Loucy (cell line): Measurements from ENCODE around the gene SNAPC2.
"Not testable (repeated sequence)": the region's sequence is repeated elsewhere in the genome, so short reads cannot be mapped to it uniquely, and the experiment has no call there.

Experiments
- H2AFZ ChIP-seq: fragments of 200-600 bp; sonication (generic); 2 replicates; pipeline ENCODE4 v1.6.0; 2016; ENCODE audit warnings: antibody characterized with exemption, mild to moderate bottlenecking, low read length, moderate library complexity
- H3F3A ChIP-seq: fragments of 200-600 bp; 2 replicates; pipeline ENCODE4 v1.6.0; 2016; ENCODE audit warnings: antibody characterized with exemption, low read depth, mild to moderate bottlenecking
- H3K27me3 ChIP-seq: fragments of 200-600 bp; sonication (generic); 2 replicates; pipeline ENCODE4 v1.6.1; 2014; ENCODE audit warnings: low read length, mild to moderate bottlenecking; ENCODE audit not compliant: insufficient read depth, poor library complexity, severe bottlenecking
- H3K36me3 ChIP-seq: fragments of 200-600 bp; sonication (generic); 2 replicates; pipeline ENCODE4 v1.6.1; 2016; ENCODE audit warnings: low read length; ENCODE audit not compliant: insufficient read depth
- H3K4me1 ChIP-seq: fragments of 200-600 bp; sonication (generic); 2 replicates; pipeline ENCODE4 v1.5.1; 2014; ENCODE audit warnings: low read length, mild to moderate bottlenecking; ENCODE audit not compliant: insufficient read depth, poor library complexity, severe bottlenecking
- H3K4me2 ChIP-seq: fragments of 200-600 bp; sonication (generic); 2 replicates; pipeline ENCODE4 v1.6.0; 2014; ENCODE audit warnings: antibody characterized with exemption, low read length, low read depth, mild to moderate bottlenecking; ENCODE audit not compliant: poor library complexity, severe bottlenecking
- H3K4me3 ChIP-seq: fragments of 200-600 bp; sonication (generic); 2 replicates; pipeline ENCODE4 v1.5.1; 2014; ENCODE audit warnings: low read length, mild to moderate bottlenecking, mixed read lengths; ENCODE audit not compliant: poor library complexity, severe bottlenecking
- H3K79me2 ChIP-seq: fragments of 200-600 bp; sonication (generic); 2 replicates; pipeline ENCODE4 v1.6.1; 2014; ENCODE audit warnings: low read length; ENCODE audit not compliant: insufficient read depth
- H3K9ac ChIP-seq: fragments of 200-600 bp; sonication (generic); 2 replicates; pipeline ENCODE4 v1.6.0; 2014; ENCODE audit warnings: mild to moderate bottlenecking, low read depth, low read length, moderate library complexity; ENCODE audit not compliant: poor library complexity, severe bottlenecking
- H3K9me2 ChIP-seq: fragments of 200-600 bp; sonication (generic); replicated peaks from 2 replicates; pipeline ENCODE4 v1.6.1; 2016; ENCODE audit warnings: low read depth, low read length, mixed read lengths
- H3K9me3 ChIP-seq: fragments of 200-600 bp; sonication (generic); 2 replicates; pipeline ENCODE4 v1.6.1; 2014; ENCODE audit warnings: mild to moderate bottlenecking, antibody characterized with exemption, low read length, low read depth; ENCODE audit not compliant: insufficient read depth
- H4K20me1 ChIP-seq: fragments of 200-600 bp; sonication (generic); 2 replicates; pipeline ENCODE4 v1.6.0; 2014; ENCODE audit warnings: antibody characterized with exemption, low read length, mild to moderate bottlenecking; ENCODE audit not compliant: insufficient read depth, poor library complexity, severe bottlenecking
- EZH2phosphoT487 ChIP-seq: fragments of 200-600 bp; IDR thresholded peaks from 2 replicates; pipeline ENCODE4 v1.6.1; 2018; ENCODE audit warnings: antibody characterized with exemption, mild to moderate bottlenecking, moderate library complexity, borderline replicate concordance
- TF ChIP-seq, protein P1 (sequence below): fragments of 200-600 bp; sonication (generic); conservative IDR thresholded peaks from 2 replicates; pipeline ENCODE4 v1.5.1; 2014; ENCODE audit warnings: mild to moderate bottlenecking, antibody characterized with exemption, low read length

SNAPC2 gene

GRCh38 chr19:7916103-7916954 is 3.8 kb upstream of the SNAPC2 start:
- H3K27me3 ChIP-seq: no peaks in the 10 kb centered on the region
- no peaks in the 10 kb centered on the region for H3K9me2 ChIP-seq
- peaks cover 14% of the 10 kb centered on the region; the same call in 1 of the 2 replicates for H3K36me3 ChIP-seq
- H3K79me2 ChIP-seq: no peaks in the 10 kb centered on the region
- H4K20me1 ChIP-seq: peaks cover 4% of the 10 kb centered on the region
- H3K4me2 ChIP-seq: no peak overlapping the region
- H3K4me1 ChIP-seq: peaks cover 9% of the 10 kb centered on the region
- no peaks in the 10 kb centered on the region for H3F3A ChIP-seq
- no peak overlapping the region for H3K4me3 ChIP-seq
- H2AFZ ChIP-seq: no peak overlapping the region
- H3K9ac ChIP-seq: no peak overlapping the region
- no peaks in the 10 kb centered on the region for H3K9me3 ChIP-seq
- TF ChIP-seq, protein P1, sequence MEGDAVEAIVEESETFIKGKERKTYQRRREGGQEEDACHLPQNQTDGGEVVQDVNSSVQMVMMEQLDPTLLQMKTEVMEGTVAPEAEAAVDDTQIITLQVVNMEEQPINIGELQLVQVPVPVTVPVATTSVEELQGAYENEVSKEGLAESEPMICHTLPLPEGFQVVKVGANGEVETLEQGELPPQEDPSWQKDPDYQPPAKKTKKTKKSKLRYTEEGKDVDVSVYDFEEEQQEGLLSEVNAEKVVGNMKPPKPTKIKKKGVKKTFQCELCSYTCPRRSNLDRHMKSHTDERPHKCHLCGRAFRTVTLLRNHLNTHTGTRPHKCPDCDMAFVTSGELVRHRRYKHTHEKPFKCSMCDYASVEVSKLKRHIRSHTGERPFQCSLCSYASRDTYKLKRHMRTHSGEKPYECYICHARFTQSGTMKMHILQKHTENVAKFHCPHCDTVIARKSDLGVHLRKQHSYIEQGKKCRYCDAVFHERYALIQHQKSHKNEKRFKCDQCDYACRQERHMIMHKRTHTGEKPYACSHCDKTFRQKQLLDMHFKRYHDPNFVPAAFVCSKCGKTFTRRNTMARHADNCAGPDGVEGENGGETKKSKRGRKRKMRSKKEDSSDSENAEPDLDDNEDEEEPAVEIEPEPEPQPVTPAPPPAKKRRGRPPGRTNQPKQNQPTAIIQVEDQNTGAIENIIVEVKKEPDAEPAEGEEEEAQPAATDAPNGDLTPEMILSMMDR: no peak
- no peak for TF ChIP-seq EZH2phosphoT487

DNA sequence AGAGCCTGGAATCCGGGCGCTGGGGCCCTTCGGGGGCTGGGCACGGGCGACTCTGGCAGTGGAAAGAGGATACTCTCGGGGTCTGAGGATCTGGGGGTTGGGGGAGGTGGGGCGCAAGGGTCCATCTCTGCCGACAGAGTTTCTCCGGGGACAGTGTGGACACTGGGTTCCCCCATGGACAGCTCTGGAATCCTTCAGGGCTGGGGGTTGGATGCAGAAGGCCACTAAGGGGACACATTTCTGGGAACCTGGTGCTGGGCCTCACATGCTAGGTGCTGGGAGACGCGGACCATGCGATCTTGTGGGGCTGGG is 3.2 kb upstream of the SNAPC2 start:
- H3K79me2 ChIP-seq: no peaks in the 10 kb centered on the region
- no peak overlapping the region for H3K4me2 ChIP-seq
- H3K9me2 ChIP-seq: no peaks in the 10 kb centered on the region
- no peaks in the 10 kb centered on the region for H3K27me3 ChIP-seq
- H3K9me3 ChIP-seq: no peaks in the 10 kb centered on the region
- H3K36me3 ChIP-seq: peaks cover 8% of the 10 kb centered on the region; the same call in 1 of the 2 replicates
- peaks cover 12% of the 10 kb centered on the region for H3K4me1 ChIP-seq
- H2AFZ ChIP-seq: no peak overlapping the region
- H3K9ac ChIP-seq: no peak overlapping the region
- H4K20me1 ChIP-seq: peaks cover 6% of the 10 kb centered on the region
- no peak overlapping the region for H3K4me3 ChIP-seq
- H3F3A ChIP-seq: no peaks in the 10 kb centered on the region
- TF ChIP-seq, protein P1: no peak
- TF ChIP-seq EZH2phosphoT487: no peak

DNA sequence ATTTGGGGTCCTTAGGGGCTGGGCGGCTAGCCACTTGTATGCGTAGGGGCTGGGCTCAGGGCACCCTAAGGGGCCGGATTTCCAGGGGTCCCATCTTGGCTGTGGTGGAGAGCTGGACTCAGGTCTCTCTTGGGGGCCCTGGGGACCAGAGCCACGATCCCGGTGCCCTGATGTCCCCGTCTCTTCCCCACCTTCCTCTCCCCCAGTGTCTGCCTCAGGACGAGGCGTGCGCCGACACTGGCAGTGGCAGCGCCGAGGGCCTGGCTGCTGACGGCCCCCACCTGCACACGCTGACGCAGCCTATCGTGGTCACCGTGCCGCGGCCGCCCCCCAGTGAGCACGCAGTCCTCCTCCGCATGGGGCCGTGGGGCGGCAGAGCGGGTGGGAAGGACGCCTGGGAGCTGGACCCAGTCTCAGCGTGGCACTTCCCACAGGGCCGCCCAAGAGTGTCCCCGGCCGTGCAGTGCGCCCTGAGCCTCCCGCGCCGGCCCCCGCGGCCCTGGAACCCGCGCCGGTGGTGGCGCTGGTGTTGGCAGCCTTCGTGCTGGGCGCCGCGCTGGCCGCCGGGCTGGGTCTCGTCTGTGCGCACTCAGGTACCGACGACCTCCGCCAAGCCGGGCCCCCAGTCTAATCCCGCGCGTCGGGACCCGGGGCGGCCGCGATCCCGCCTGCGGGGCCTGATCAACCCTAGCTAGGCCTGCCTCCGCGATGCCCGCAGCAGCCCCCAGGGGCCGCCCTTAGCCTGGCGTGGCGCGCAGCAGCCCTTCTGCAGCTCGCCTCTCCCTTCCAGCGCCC is 2.7 kb upstream of the SNAPC2 start:
- no peaks in the 10 kb centered on the region for H3K9me3 ChIP-seq
- H3K79me2 ChIP-seq: no peaks in the 10 kb centered on the region
- H3F3A ChIP-seq: no peaks in the 10 kb centered on the region
- no peak overlapping the region for H3K4me2 ChIP-seq
- peaks cover 12% of the 10 kb centered on the region for H3K4me1 ChIP-seq
- no peaks in the 10 kb centered on the region for H3K9me2 ChIP-seq
- H3K27me3 ChIP-seq: no peaks in the 10 kb centered on the region
- no peak overlapping the region for H3K4me3 ChIP-seq
- no peak overlapping the region for H3K9ac ChIP-seq
- no peak for TF ChIP-seq EZH2phosphoT487
- TF ChIP-seq, protein P1: no peak
- H4K20me1 ChIP-seq: peaks cover 6% of the 10 kb centered on the region
- no peak overlapping the region for H2AFZ ChIP-seq
- peaks cover 4% of the 10 kb centered on the region; the same call in 1 of the 2 replicates for H3K36me3 ChIP-seq

- H3K9me3 ChIP-seq, H3K9me2 ChIP-seq, H3K9ac ChIP-seq, H3K27me3 ChIP-seq, H3F3A ChIP-seq, H3K36me3 ChIP-seq, H2AFZ ChIP-seq, H3K4me3 ChIP-seq, H4K20me1 ChIP-seq, H3K4me2 ChIP-seq, H3K79me2 ChIP-seq: not testable (repeated sequence)
- peaks cover 12% of the 10 kb centered on the region for H3K4me1 ChIP-seq
Measured at GRCh38 chr19:7918062-7918614, 2.0 kb upstream of the SNAPC2 start.
